ENCODE results near the gene FOXQ1.

DNA sequence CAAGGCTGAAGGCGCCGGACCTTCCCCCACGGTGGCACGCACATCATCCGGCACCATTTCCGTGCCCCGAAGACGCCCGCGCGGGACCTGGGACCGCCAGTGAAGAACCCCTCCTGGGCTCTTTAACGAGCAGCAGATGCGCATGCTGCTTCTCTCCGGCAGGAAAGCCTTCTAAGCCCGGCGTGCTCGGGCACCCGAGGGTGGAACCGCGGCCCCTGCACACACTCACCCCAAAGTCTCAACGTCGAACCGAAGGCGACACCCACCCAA is 240 bp downstream of the FOXQ1 start:
- TF ChIP-seq POLR2A (IDR thresholded peaks at IDR 0.05; ENCODE audit: low read length) (no peak), GATA1 (IDR thresholded peaks at IDR 0.05; ENCODE audit: low read depth, low read length) (no peak)

Data from erythroblast (primary cell).